ENCODE results near the gene KTN1.

KTN1 gene

DNA sequence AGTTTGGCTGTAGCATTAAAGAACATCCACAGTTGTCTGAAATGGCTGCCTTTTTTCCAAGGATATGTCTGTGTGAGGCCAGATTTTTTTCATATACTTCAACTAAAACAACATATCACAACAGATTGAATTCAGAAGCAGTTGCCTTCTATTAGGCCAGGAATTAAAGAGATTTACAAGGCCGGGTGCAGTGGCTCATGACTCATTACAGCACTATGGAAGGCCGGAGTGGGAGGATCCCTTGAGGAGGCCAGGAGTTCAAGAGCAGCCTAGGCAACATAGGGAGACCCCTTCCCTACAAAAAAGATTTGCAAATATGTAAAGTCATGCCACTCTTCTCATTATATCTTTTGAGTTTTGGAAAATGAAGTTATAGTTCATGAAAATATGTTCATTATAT, 108.6 kb downstream of the KTN1 start:
- DNase-seq, result no peak

DNA sequence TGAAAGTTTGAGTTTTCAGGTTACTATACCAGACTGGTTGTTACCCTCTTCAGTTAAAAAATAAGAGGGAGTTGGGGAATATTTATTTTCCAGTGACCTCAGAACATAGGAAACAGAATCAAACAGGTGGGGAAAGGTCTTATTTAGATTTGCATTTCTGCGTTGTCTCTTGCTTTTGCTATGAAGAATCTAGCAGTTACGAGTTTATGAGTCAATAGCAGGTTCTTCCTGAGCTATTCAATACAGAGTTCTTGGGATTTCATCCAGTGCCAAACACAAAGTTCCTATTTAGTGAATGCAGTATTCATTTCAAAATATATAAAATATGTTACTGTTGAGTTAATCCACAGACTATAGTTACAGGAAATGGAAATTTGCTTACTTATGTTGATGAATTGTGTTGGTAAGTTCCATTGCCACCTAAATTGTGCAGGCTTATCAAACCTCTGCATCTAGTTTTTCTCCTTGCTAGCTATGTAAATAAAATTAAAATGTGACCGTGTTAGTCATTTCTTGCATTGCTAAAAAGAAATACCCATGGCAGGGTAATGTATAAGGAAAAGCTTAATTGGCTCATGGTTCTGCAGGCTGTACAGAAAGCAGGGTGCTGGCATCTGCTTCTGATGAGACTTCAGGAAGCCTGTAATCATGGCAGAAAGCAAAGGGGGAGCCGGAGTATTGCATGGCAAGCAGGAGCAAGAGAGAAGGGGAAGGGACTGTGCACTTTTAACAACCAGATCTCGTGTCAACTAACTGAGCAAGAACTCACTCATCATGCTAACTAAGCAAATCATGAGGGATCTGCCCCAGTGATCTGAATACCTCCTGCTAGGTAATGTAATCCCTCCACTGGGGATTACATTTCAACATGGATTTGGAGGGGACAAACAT, 110.2 kb downstream of the KTN1 start:
- DNase-seq, result no peak

DNA sequence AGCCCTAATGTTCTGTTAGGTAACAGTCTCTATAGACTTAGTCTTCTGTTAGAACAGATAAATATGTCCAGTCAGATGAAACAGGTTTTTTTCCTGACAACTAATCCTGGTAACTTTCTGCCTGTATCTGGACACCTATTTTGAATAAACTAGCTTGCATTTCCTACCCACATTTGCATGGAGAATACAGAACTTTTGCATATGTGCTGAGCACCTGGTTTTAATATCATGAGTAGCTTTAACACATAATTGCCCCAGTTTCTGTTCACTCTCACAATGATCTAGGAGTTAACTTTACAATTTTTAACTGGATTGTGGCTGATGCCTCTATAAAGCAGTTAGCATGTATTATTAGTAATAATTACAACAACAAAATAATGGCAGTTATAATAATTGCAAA, 111.7 kb downstream of the KTN1 start:
- no peak for DNase-seq

DNA sequence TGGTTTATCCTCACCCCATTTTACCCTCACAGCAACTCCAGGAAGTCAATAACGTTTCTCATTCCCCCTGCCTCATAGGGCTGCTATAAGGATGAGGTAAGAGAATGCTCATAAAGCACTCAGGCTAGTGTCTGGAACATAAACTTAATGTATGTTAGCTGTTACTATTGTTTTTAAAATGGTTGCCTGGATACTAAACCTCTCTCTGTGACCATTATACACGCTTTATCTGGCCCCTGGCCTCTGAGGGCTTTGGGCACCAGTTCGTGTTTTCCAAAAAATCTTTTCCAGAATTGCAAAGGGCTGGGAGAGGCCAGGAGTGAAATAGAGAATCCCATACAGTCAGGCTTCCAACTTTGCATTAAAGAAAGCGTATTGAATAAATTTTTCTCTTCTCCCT, 113.9 kb downstream of the KTN1 start:
- no peak for DNase-seq

DNA sequence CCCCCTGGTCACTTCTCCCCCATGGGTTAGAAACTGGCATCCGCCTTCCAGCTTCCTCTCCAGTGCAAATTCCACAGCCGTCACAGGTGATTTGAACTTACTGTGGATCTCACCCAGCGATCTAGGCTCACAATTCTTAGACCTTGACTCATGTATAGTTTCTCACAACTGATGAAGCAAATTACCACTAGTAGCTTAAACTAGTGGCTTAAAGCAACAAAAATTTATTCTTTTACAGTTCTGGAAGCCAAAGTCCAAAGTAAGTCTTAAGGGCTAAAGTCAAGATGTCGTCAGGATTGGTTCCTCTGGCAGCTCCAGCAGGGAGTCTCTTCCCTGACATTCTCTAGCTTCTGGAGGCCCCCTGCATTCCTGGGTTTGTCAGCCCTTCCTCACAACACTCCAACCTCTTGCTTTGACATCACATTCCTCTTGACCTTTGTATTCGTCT, 117.4 kb downstream of the KTN1 start:
- no peak for DNase-seq

DNA sequence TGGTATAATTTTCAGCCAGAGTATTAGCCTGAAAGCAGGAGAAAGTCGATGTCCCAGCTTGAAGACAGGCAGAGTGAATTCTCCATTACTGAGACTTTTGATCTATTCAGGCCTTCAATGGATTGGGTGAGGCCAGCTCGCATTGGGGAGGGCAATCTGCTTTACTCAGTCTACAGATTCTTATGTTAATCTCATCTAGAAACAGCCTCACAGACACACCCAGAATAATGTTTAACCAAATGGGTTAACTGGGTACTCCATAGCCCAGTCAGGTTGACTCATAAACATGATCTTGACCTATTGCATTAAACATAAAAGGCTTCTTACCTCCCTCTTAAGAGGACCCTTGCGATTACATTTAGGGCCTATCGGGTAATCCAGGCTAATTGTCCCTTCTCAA, 118.0 kb downstream of the KTN1 start:
- DNase-seq, result no peak

DNA sequence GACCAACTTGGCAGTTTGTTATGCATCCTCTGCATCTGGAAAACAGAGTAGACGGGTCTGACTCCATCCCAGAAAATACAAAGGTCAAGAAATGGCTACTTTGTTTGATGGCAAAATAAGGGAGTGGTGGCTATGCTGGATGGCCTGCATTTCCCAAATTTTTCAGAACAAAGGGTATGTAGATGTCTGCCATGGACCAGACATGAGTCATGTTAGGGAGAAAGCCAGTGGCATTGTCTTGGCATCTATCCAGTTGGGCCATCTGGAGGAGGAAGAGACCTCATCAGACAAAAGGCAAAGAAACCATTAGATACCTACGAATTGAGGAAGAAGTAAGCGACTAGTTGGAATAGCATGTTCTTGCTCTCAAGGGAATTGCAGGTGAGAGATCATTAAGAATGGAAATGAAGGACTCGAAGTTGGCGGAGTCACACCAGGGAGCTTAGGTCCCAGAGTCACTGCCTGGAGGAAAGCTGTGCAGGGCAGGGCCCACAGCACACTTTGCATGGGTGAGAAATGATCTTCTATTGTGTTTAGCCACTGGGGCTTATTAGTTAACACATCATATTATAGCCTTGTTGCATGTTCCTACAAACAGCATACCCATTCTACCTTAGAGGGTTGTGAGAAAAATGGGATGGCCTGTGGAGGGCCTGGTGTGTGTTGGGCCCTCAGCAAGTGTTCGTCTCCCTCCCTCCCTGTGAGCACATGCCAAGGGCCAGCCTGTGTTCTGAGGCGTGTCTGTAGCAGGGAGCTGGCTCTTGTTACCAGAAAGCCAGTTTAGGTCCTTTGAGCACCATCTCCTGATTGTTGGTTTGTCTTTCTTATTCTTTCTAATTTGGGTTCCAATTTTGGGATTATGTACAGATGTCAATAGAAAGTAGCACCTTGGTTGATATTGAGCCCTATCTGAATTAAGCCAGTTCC, 119.4 kb downstream of the KTN1 start:
- DNase-seq, result no peak

DNA sequence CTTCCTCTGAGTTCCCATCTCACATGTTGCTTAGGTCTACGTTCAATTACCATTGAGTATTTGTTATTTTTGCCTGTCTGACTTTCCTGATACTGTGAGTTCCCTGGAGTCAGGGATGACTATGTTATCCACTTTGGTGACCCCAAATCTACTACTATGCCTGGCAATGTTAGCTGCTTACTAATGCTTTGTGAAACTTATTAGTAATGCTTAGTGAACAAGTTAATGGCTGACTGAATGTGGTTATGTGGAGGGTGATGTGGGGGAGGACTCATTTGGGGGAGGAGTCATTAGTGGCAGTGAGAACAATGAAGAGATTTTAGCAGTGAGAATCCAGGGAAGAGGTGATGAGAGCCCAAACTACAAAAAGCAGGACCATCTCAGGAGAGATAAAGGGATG, 121.6 kb downstream of the KTN1 start:
- DNase-seq, result no peak

DNA sequence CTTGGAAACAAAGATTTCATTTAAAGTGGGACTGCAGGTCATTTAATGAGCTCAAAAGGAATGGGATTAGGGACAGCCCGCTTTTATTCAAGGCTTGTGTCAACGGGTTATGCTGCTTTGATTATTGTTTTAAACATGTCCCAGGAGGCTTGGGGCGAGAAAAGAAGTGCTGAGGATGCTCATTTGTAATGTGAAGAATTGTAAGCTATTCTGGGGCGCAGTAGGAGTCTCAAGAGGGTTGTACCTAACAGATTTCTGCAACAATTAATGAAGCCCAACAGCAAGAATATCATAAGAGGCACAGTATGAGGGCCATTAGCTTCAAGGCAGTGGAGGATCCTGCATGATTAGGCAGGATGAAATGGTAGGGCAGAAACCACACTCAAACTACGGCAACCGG, 122.5 kb downstream of the KTN1 start:
- DNase-seq, result no peak

DNA sequence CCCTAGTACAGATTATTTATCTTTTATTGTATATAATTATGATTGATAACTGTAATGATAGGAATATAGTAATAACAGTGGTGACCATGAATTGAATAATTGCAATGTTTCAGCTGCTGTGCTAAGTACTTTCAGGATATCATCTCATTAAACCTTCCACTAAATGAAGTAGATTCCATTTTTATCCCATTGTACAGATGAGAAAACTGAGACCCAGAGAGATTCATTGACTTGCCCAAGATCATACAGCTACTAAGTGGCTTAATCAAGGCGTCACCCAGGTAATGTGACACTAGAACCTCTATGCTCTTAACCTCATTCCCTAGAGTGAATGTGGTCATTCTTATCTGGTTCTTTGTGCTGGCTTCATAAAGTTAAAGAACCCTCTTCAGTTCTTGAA, 124.6 kb downstream of the KTN1 start:
- DNase-seq, result no peak

DNA sequence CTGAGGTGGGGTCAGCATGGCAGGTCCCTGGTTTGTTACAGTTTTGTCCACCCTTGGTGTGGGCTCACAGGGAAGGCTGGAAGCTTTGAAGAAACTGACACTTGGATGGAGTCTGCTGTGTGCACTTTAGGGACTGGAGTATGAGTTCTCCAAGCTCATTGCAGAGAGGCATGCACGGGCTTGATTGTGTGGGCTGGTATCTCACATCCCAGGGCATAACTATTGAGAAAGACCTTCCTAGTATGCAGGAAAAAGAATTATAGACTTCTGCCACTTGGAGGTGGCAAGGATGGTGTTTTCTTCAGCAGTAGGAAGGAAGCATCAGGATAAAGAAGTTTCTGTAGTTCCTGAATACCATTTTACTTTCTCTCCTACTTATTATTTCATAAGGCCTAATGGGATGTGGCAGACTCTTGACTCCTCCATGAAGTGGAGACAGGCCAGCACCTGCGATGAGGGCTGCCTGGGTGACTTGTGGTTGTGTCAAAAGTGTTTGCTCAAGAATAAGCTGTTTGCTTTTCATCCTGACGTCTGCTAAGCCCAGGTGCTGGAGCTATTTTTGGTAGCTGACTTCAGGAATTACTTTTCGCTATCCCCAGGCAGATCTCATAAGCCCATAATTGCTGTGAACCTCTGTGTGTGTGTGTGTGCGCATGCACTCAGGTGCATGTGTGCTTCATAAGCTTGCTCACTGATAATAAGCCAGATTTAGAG, 125.8 kb downstream of the KTN1 start:
- DNase-seq, result no peak

DNA sequence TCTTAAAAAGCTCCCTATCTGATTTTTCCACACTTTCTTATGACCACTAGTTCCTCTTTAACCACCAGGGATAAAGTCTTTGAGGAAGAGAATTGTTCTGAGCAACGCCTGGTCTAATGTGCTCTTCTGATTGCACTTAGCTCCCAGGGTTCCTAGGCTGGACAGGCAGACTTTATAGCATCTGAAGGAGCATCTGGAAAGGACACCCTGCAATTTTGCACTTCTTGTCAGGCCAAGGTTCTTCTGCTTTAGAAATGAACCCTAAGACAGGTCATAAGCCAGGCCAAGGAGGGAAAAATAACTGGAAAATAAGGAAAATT, 126.3 kb downstream of the KTN1 start:
- no peak for DNase-seq

DNA sequence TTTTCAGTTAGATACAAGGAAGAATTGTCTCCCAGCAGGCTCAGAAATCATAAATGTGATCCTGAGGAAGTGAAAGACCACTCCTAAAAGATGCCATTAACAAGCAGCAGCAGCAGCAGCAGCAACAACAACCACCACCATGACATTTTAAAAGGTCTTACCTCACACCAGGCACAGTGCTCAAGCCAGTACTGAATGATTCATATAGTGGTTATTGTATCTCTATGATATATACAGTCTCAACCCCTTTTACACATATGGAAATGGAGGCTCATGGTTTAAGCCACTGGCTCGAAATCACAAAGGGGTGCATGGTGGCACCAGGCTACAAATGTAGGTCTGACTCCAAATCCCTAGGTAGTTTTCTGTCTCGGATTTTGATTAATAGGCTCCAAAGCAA, 126.9 kb downstream of the KTN1 start:
- no peak for DNase-seq

DNA sequence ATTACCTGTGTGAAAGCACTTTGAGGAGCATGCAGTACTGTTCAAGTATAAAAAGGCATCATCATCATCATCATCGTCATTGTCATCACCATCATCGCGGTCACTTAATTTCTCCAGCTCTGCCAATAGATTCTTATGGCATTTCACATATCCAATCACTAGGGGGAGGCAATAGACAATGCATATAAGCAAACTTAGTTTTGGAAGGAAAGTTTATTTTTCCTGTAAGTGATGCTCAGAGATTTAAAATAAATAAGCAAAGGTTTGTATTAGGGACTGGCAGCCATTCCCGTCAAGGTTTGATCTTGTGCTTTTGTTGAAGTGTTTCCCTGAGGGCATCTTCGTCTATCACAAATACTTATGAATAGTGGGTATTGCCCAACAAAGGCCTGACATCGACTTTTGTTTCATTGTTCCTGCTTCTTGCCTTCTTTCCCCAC, 127.4 kb downstream of the KTN1 start:
- no peak for DNase-seq

DNA sequence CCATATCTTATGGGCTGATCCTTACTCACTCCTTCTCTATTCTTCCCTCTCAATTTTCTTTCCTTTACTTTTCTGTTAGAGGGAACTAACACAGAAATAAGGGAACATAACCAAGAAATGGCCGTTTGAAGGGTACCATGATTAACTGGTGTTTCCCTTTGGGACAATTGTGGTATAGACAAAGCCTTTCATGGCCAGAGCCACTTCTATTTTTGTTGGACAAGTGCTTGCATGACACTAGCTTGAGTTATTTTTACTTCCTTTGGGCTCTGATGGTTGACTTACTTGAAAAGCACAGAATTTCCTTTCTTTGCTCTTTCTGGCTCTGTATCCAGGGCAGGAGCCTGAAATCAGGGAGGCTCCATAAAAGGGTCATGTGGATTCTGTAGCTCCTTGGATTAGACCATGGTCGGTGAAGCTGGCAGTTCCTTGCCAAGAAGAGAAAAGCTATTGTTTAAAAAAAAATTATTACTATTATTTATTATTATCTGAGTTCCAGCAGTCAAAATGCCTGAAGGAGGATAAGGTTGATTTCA, 130.6 kb downstream of the KTN1 start:
- DNase-seq, result no peak

DNA sequence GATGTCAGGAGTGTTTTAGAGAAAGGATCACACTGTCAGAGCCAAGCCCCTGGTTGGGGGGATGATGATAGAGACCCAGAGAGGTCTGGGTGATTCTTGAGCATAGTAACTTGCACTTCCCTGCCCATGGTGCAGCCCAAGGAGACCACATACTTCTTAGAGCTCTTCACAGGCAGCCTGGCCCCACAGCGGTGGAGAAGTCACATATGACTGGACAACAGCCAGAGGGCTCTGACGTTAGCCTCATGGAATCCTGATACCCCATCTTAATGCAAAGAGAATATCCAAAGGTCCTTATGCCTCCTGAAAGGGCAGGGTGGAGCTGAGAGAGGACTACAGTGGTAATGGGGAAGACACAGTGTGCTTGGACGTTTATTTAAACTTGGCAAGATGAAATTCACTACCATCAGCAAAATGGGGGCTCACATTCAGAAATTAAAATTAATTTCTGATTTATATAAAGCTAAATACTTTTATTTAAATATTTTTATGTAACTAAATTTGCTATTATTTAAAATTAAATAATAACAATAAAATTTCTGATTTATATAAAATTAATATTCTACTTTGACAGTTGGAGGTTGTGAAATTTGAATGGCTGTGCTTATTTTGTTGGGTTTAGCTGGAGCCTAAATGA, 131.3 kb downstream of the KTN1 start:
- no peak for DNase-seq

DNA sequence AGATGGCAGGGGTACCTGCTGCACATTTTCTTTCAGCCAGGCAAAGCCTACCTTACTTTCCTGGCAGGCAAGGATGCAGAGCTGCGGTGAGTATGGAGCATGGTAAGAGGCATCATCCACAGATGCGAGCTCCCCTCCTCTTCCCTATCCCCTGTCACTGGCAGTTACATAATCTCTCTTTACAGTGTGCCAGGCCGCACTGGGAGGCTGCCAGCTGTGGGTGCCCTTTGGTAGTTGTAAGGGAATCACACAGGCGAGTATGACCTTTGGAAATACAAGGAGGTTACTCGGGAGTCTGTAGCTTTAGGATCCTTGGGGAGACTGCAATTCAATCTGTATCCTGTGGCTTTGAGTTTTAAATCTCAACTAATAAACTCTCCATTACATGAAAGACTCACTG, 132.5 kb downstream of the KTN1 start:
- DNase-seq, result no peak

DNA sequence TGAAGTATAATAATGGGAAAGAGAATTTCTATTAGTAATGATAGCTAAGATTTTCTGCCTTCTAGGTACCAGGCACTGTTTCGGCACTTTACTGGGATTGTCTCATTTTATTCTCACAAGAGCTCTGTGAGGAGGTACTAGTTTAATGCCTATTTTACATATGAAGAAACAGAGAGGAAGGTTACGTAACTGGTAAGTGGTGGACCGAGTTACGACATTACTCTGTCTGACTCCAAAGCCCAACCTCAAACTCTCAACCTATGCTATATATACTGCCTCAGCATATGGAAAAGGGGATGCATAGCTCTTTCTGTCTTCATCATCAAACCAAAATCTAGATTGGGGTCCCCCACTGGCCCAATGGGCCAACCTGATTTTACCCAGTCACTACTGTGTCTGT, 133.5 kb downstream of the KTN1 start:
- DNase-seq, result no peak

DNA sequence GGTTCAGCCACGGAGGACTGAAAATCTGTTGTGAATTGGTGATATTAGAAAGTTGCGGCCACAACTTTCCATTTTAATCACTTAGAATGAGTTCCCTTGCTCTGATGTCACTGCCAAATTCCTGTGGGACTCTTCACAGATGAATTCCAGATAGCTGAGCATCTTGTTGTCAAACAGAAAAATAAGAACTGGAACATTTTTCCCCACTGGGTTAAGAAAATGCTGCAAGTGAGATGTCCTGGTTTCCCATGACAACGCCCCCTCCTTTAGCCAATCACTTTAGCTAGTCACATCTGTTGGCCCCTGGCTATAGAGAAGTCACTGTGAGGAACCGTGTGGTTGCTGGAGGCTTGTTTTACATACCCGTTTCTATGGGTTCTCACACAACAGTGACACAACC, 135.9 kb downstream of the KTN1 start:
- no peak for DNase-seq

DNA sequence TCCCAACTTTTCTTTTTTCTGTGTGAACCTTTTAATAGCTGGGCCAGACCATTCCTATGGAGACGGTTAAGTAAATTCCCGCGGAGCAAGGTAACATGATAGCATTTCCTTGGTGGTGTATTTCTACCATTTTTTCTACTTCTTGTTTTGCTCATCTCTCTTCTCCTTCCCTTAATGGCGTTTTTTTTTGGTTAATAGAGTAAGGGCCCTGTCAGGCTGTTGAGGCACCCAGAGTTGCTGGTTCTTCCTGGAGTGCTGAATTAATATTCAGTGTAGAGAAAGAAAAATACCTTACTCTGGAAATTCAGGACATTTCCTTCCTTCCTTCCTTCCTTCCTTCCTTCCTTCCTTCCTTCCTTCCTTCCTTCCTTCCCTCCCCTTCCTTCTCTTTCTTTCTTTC, 137.6 kb downstream of the KTN1 start:
- no peak for DNase-seq

DNA sequence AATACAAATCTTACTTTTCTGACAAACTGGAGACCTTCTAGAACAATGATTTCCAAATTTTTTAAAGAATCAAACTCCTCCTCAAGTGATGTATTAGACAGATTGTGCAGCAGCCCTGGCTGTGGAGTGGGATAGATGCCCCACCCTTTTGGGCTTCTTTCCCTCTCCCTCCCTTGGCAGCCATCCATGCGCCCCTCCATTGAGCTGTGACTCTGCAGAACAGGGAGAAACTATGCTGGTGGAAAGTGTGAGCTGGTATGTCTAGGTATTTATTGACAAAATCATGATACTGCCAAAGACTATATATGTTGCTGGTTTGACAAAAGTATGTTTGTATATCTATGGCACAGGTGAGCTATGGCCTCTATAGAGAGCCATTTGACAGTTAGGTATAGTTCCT, 138.5 kb downstream of the KTN1 start:
- DNase-seq, result no peak

DNA sequence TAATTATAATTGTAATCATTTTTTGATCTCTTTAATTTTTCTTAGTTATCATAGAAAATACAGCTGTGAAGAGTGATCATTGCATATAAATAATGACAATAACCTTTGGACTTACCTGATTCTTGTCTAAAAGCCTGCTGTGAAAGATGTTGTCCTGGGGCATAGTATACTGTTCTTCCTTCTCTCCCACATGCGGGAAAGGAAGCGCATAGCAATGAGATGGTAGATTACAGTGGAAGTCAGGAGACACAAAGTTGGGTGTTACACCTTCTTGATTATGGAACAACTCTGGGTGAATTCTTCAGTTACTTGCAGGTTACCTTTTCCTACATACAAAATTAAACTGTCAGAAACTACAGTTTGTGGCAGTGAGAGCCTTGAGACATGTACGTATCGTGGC, 140.8 kb downstream of the KTN1 start:
- DNase-seq, result no peak

DNA sequence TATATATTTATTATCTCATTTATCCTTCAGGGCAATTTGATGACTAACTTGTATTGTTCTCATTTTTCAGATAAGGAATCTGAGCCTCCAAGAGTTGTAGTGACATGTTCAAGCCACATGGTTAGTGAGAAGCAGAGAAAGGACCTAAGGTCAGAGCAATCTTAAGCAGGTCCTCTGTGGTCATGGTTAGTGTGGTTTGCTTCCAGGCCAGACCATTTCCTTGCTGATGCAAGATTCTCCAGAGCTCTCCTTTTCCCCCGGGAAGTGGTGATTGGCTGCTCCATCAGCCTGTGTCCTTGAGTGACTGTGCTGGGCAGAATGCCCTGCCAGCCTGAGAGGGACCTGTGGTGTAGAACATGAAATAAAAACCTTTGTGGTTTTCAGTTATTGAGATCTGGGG, 141.3 kb downstream of the KTN1 start:
- no peak for DNase-seq

Measured in effector CD8-positive, alpha-beta T cell (primary cell).